ENCODE measurements around the gene ACKR2. TPM values are rescaled to one million over a fixed set of nuclear protein-coding genes. Genes with fewer than 3 reads are reported as not detected.

ACKR2 gene
- total and polyA plus RNA-seq, 2 experiments from 2014 or later = 0.15 to 2.8 TPM

DNA sequence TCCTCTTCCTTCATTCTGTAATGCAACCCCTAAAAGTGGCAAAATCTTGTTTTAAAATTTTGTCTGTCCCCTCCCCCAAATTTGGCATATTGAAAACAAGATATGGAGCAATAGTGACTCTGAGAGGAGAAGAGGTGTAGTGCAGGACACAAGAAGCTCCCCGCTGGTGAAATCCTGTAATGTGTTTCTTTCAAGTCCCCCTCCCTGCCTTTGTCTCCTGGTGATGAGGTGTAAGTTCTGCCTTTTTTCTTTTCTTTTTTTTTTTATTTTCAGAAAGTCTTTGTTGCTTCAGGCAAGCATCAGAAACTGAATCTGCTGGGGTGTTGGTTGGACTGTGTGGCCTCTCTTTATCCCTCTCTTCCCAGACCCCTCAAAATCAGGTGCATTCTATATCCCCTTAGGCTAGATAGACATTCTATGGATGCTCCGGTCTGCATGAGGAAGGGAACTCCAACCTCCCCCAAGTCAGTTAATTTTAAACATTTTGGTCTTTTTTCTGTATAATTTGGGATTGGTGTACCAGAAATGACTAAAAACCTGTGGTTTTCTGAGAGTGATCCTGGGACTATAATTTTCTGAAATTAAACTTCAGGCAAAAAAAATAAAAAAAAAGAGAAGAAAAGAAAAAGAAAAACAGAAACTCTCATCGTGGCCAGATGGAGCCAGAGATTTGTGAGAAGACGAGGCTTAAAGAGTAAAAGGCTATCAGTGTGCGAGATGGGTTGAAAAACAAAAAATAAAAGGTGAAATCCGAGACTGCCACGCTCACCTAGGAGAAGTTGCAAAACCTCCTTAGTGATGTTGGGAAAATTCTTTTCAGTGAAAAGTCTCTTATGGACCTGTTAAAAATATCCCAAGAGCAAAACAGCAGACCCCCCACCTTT is 21.4 kb downstream of the ACKR2 start:
- no peak overlapping the region for H3K4me3 ChIP-seq
- H3K9me3 ChIP-seq (ENCODE audit: low read depth) = no peaks in the 10 kb centered on the region
- no peaks in the 10 kb centered on the region for H3K36me3 ChIP-seq
- TF ChIP-seq CTCF (IDR thresholded peaks at IDR 0.05; ENCODE audit: low read depth, low read length) = peak; percentile 48
- H3K27me3 ChIP-seq = no peaks in the 10 kb centered on the region
- no peak overlapping the region for H3K27ac ChIP-seq
- peak; percentile 50 to 75 for DNase-seq (ENCODE audit: low read depth in 1 of 2, low spot score in 1 of 2)
- H3K4me1 ChIP-seq (ENCODE audit: low read depth) = no peaks in the 10 kb centered on the region

GRCh38 chr3:42831321-42831713 is 22.1 kb downstream of the ACKR2 start:
- Histone ChIP-seq H3K36me3 (no peaks in the 10 kb centered on the region), H3K27me3 (no peaks in the 10 kb centered on the region), H3K27ac (no peak overlapping the region), H3K9me3 (ENCODE audit: low read depth) (no peaks in the 10 kb centered on the region), H3K4me1 (ENCODE audit: low read depth) (no peaks in the 10 kb centered on the region), H3K4me3 (no peak overlapping the region)
- peak; percentile 76 for TF ChIP-seq CTCF (IDR thresholded peaks at IDR 0.05; ENCODE audit: low read depth, low read length)
- peak; percentile 71 to 80 for DNase-seq (ENCODE audit: low read depth in 1 of 2, low spot score in 1 of 2)

- Histone ChIP-seq H3K27me3 (no peaks in the 10 kb centered on the region), H3K27ac (no peak overlapping the region), H3K9me3 (ENCODE audit: low read depth) (no peaks in the 10 kb centered on the region), H3K4me1 (ENCODE audit: low read depth) (no peaks in the 10 kb centered on the region), H3K36me3 (no peaks in the 10 kb centered on the region), H3K4me3 (no peak overlapping the region)
- TF ChIP-seq CTCF (IDR thresholded peaks at IDR 0.05; ENCODE audit: low read depth, low read length) = no peak
- no peak for DNase-seq (ENCODE audit: low read depth in 1 of 2, low spot score in 1 of 2)
These were observed 27.2 kb downstream of the ACKR2 start for GRCh38 chr3:42836150-42837123.

- TF ChIP-seq CTCF (IDR thresholded peaks at IDR 0.05; ENCODE audit: low read depth, low read length) = no peak
- no peak for DNase-seq (ENCODE audit: low read depth in 1 of 2, low spot score in 1 of 2)
- H3K9me3 ChIP-seq (ENCODE audit: low read depth) = no peaks in the 10 kb centered on the region
- H3K27me3 ChIP-seq = no peaks in the 10 kb centered on the region
- H3K36me3 ChIP-seq = no peaks in the 10 kb centered on the region
- H3K4me1 ChIP-seq (ENCODE audit: low read depth) = no peaks in the 10 kb centered on the region
- no peak overlapping the region for H3K4me3 ChIP-seq
- no peak overlapping the region for H3K27ac ChIP-seq
These were observed 29.3 kb downstream of the ACKR2 start for GRCh38 chr3:42838571-42838970.

DNA sequence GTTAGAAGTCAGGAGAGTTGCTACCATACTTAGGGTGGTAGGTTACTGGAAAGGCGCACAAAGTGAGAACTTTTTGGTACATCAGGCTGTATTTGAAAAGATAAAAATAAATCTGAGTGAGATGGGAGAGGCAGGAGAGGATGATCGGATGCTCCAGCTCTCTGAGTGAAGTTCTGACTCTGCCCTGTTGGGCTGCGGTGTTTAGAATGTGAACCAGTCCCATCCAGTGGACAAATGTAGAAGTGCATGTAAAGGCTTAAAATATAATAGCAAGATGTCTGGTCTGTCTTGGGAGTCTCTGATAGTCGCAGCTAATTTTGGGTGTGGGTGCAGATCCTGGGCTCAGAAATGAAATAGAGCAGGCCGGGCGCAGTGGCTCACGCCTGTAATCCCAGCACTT is 30.4 kb downstream of the ACKR2 start:
- Histone ChIP-seq H3K4me3 (no peak overlapping the region), H3K4me1 (ENCODE audit: low read depth) (no peaks in the 10 kb centered on the region), H3K27ac (no peak overlapping the region), H3K9me3 (ENCODE audit: low read depth) (no peaks in the 10 kb centered on the region), H3K27me3 (no peaks in the 10 kb centered on the region), H3K36me3 (no peaks in the 10 kb centered on the region)
- DNase-seq (ENCODE audit: low read depth in 1 of 2, low spot score in 1 of 2) = peak; percentile 71 to 76
- peak; percentile 73 for TF ChIP-seq CTCF (IDR thresholded peaks at IDR 0.05; ENCODE audit: low read depth, low read length)

Data from cardiac muscle cell (in vitro differentiated cells and primary cell).